ENCODE measurements around the gene ARSJ. TPM values are rescaled to one million over a fixed set of nuclear protein-coding genes. Genes with fewer than 3 reads are reported as not detected.

ARSJ gene
- total RNA-seq (ENCODE audit: low replicate concordance): 12.4 and 23.8 TPM in 2 replicates

DNA sequence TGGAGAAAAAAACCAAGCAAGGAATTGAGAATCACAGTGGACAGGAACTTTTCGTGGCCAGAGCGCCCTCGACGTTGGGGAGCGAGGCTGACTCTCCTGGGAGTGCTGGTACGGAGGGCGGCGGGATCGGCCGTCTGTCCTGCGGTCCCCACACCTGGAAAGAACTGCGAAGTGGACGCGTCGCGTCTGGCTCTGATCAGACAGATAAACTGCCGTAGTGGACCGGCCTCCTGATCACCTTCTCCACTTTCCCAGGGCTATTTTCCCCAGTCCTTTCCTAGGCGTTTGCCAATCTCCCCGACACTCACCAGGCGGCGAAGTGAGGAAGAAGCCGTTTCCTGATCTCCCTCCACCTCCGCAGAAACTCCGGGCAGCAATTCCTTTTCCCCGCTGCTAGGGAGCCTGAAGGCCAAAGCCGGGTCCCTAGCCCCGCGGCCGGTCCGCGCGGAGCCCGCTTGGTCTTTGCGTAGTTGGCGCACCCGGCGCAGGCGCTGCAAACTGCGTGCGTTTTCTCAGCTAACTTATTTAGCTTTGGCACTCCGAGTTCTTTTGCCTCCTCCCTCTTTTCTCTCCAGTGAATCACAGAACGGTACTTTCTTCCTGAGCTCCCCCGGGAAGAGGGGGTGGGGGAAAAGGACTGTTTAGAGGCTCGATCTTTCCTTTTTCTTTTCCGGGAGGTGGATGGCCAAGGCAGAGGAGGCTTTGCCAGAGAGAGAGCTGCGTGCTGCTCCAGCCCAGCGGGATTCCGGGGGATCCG, at the start of gene ARSJ:
Gene ARSJ, minus strand, starts transcription at position 500 of the 757 bp plus-strand sequence. CDS start 813 bp downstream, outside the sequence.
- TF ChIP-seq, protein P1, sequence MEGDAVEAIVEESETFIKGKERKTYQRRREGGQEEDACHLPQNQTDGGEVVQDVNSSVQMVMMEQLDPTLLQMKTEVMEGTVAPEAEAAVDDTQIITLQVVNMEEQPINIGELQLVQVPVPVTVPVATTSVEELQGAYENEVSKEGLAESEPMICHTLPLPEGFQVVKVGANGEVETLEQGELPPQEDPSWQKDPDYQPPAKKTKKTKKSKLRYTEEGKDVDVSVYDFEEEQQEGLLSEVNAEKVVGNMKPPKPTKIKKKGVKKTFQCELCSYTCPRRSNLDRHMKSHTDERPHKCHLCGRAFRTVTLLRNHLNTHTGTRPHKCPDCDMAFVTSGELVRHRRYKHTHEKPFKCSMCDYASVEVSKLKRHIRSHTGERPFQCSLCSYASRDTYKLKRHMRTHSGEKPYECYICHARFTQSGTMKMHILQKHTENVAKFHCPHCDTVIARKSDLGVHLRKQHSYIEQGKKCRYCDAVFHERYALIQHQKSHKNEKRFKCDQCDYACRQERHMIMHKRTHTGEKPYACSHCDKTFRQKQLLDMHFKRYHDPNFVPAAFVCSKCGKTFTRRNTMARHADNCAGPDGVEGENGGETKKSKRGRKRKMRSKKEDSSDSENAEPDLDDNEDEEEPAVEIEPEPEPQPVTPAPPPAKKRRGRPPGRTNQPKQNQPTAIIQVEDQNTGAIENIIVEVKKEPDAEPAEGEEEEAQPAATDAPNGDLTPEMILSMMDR (IDR thresholded peaks at IDR 0.05; ENCODE audit: insufficient read depth, low read length): peak; percentile 36
- DNase-seq (ENCODE audit: low read depth): peak; percentile 90
- H3K4me3 ChIP-seq (ENCODE audit: low read depth, low read length): peak within 1 kb of the TSS; percentile 80

DNA sequence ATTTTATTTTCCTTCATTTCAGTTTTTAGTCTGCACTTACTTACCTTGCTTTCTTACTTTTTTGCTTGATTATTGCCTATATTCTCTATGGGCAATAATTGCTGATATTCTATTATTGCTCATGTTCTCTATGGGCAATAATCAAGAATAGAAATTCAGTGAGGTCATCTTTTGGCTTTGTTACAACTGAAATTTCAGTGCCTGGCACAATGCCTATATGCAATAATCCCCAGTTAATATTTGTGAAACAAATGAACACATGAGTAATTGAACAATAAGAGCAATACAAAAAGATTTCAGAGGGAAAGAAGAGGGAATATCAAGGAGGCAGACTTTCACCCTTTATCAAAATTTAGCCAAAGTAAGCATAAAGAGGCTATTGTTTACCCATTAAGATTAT, 48.6 kb upstream of the ARSJ start:
- peak; percentile 16 for DNase-seq (ENCODE audit: low read depth)
- H3K4me3 ChIP-seq (ENCODE audit: low read depth, low read length): no peak overlapping the region
- TF ChIP-seq, protein P1 (IDR thresholded peaks at IDR 0.05; ENCODE audit: insufficient read depth, low read length): no peak

DNA sequence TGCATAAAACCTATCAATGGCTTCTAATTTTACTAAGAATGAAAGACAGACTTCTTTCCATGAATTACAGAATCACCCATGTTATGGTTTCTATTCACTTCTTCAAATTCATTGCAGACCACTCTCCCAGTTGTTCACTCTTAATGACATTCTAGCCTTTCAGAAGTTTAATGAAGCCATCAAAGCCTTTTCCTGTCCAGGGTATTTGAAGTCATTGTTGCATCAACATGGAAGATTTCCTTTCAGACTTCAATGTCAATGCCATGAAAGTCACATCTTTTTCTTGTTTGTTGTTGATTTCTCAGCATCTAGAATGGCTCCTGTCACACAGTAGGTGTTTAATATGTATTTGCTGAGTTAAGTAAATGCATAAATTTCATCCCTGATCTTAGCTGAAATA, 48.1 kb upstream of the ARSJ start:
- no peak overlapping the region for H3K4me3 ChIP-seq (ENCODE audit: low read depth, low read length)
- TF ChIP-seq, protein P1 (IDR thresholded peaks at IDR 0.05; ENCODE audit: insufficient read depth, low read length): no peak
- DNase-seq (ENCODE audit: low read depth): no peak

DNA sequence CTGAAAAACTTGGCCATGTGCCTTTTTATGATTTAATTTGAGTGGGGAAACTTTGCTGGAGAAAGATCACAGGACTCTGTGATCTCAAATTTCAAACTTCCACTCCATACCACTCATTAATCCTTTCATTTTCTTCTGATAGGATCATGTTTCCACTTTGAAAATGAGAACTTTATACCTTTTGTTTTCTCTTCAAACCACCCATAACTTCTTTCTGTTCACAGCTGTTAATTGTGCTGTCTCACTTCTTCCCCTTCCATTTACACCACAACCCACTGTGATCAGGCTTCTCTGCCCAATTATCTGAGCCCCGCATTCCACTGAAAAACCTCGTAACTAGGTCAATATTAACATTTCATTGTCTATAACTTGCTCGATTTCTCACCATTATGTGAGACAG, 47.0 kb upstream of the ARSJ start:
- DNase-seq (ENCODE audit: low read depth): no peak
- no peak overlapping the region for H3K4me3 ChIP-seq (ENCODE audit: low read depth, low read length)
- TF ChIP-seq, protein P1 (IDR thresholded peaks at IDR 0.05; ENCODE audit: insufficient read depth, low read length): no peak

DNA sequence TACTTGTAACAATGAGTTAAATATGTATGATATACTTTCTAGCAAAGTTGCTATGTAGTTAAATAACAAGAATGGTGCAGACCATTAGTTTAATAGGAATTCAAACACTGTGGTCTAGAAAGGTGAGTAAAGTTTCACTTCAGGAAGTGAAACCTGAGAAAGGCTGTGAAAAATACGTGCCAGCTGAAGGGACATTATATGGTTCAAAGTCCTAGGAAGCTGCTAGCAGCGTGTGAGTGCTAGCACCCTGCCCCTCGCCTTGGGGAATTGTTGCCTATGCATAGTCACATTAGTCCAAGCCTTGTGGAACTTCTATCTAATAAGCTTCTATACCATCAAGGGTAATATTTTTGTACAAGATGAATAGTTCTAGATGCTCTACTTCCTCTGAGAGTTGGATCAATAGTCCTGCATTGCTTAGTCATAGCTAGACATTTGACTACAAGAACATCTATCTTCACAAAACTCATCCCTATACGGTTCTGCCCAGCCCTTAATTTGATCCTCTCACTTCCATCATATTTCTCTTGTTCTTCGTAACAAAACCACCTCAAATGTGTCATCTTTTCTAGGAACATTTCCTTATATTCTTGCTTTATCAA, 45.8 kb upstream of the ARSJ start:
- DNase-seq (ENCODE audit: low read depth): no peak
- no peak overlapping the region for H3K4me3 ChIP-seq (ENCODE audit: low read depth, low read length)
- TF ChIP-seq, protein P1 (IDR thresholded peaks at IDR 0.05; ENCODE audit: insufficient read depth, low read length): no peak

DNA sequence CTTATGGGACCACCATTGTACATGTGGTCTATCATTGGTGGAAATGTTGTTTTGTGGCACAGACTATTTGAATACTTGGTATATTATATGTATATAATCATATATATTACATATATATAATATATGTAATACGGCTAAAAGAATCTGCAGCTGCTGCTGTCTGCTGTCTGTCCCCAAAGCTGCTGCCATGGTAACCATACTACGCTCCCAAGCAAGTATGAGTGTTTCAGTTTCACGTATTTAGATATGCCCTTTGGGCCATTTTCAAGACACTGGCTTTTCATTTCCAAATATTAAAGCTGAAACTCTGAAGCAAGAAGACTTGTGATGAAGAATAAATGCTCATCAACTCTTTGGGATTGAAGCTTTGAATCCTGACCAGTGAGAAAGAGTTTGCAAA, 42.0 kb upstream of the ARSJ start:
- H3K4me3 ChIP-seq (ENCODE audit: low read depth, low read length): no peak overlapping the region
- TF ChIP-seq, protein P1 (IDR thresholded peaks at IDR 0.05; ENCODE audit: insufficient read depth, low read length): no peak
- DNase-seq (ENCODE audit: low read depth): no peak
